Adrenal gland (tissue), 5 donors: ENCODE measurements around the gene NEBL.

Experiments used
- POLR2A ChIP-seq, 2 donors: fragments of 450-650 bp; IDR thresholded peaks; one replicate each; pipeline ENCODE4 v1.6.1; 2017; ENCODE audit warnings: antibody characterized with exemption in 2 of 2, mild to moderate bottlenecking in 2 of 2, moderate library complexity in 1 of 2
- TF ChIP-seq, protein P1 (sequence below), 6 experiments: fragments of 450-650 bp in 4 of 6; fragments of 200-600 bp in 2 of 6; sonication (generic) in 1 of 6; IDR thresholded peaks; 1 replicate in 5 of 6; 2 replicates in 1 of 6; pipeline versions ENCODE4 v1.5.1 to v1.8.0; 2016 to 2021; ENCODE audit warnings: antibody characterized with exemption in 6 of 6, mild to moderate bottlenecking in 2 of 6, moderate library complexity in 1 of 6
- donor health status: DM: no; HTN: no; CAD: no.

DNA sequence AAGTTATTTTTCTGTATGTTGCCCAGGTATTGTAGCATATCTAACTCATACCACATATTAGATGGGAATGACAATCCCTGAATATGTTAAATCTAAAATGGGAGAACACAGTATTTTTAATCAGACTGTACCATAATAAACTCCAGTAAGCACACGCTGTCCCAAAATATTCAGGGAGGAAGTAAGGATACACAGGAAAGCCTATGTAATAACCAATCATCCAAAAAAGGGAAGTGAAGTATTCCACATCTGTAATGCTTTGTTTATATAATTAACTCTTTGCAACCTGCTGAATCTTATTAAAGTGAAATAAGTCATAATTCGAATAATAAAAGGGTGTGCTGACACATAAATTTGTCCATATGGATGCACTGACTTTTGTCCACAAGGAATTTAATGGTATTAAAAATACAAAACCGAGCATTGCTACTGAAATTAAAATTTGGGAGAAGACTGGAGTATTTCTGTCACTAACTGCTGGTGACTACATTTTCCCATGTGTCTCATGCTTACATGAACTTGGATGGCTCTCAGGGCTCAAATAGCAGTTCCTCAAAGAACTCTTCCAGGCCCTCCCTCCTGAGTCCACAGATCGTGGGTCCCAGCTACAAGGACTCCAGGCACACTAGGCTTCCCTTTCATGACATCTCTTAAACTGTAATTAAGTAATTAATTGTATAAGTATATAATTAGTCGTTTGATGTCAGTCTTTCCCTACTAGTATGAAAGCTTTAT, 120.6 kb downstream of the NEBL start:
- TF ChIP-seq, protein P1, sequence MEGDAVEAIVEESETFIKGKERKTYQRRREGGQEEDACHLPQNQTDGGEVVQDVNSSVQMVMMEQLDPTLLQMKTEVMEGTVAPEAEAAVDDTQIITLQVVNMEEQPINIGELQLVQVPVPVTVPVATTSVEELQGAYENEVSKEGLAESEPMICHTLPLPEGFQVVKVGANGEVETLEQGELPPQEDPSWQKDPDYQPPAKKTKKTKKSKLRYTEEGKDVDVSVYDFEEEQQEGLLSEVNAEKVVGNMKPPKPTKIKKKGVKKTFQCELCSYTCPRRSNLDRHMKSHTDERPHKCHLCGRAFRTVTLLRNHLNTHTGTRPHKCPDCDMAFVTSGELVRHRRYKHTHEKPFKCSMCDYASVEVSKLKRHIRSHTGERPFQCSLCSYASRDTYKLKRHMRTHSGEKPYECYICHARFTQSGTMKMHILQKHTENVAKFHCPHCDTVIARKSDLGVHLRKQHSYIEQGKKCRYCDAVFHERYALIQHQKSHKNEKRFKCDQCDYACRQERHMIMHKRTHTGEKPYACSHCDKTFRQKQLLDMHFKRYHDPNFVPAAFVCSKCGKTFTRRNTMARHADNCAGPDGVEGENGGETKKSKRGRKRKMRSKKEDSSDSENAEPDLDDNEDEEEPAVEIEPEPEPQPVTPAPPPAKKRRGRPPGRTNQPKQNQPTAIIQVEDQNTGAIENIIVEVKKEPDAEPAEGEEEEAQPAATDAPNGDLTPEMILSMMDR (IDR thresholded peaks at IDR 0.05): no peak
- no peak for TF ChIP-seq POLR2A (IDR thresholded peaks at IDR 0.05)
